NB4 (cell line): ENCODE data around the gene XPOT.

Experiments
- DNase-seq: peaks from one replicate; pipeline ENCODE4 v3.0.0; 2010; ENCODE audit warnings: low read depth
- H3K4me3 ChIP-seq: one replicate; pipeline ENCODE4 v1.5.1; 2011; ENCODE audit warnings: mild to moderate bottlenecking, low read depth, low read length, moderate library complexity
- CTCF ChIP-seq: IDR thresholded peaks from one replicate; pipeline ENCODE4 v1.5.1; 2012; ENCODE audit warnings: low read depth, low read length
- MAX ChIP-seq: IDR thresholded peaks from 2 replicates; pipeline ENCODE4 v1.6.1; 2011; ENCODE audit warnings: low read depth, low read length
- MYC ChIP-seq: IDR thresholded peaks from 2 replicates; pipeline ENCODE4 v1.6.1; 2011; ENCODE audit warnings: low read depth, low read length
- POLR2A ChIP-seq: IDR thresholded peaks from 2 replicates; pipeline ENCODE4 v1.6.1; 2011; ENCODE audit warnings: mild to moderate bottlenecking; ENCODE audit not compliant: insufficient read length; ENCODE audit errors: extremely low read depth

Gene XPOT

GRCh38 chr12:64400041-64400440, 4.2 kb upstream of the XPOT start:
- no peak overlapping the region for H3K4me3 ChIP-seq
- DNase-seq, result peak; percentile 12
- no peak for TF ChIP-seq CTCF
- no peak for TF ChIP-seq MAX
- TF ChIP-seq POLR2A, result no peak
- no peak for TF ChIP-seq MYC

- H3K4me3 ChIP-seq, result no peak overlapping the region
- DNase-seq, result no peak
- TF ChIP-seq MAX (no peak), CTCF (no peak)
Observed at GRCh38 chr12:64402181-64402580, 2.0 kb upstream of the XPOT start.

- peak overlapping the region; percentile 82 for H3K4me3 ChIP-seq
- peak; percentile 84 for TF ChIP-seq MAX
- TF ChIP-seq CTCF, result no peak
- TF ChIP-seq MYC, result peak; percentile 98
- TF ChIP-seq POLR2A, result no peak
- DNase-seq, result peak; percentile 96
Observed at GRCh38 chr12:64404470-64405256, 471 bp downstream of the XPOT start.

- TF ChIP-seq POLR2A (no peak), MAX (no peak), CTCF (no peak)
- peak; percentile 32 for DNase-seq
- peak overlapping the region; percentile 17 for H3K4me3 ChIP-seq
Observed at GRCh38 chr12:64407342-64408223, 3.4 kb downstream of the XPOT start.

- no peak for DNase-seq
- H3K4me3 ChIP-seq, result no peak overlapping the region
- TF ChIP-seq POLR2A (no peak), MYC (no peak), MAX (no peak), CTCF (no peak)
Observed at GRCh38 chr12:64411427-64411826, 7.2 kb downstream of the XPOT start.
